Ishikawa (cell line): ENCODE measurements around the gene TBC1D4.

Experiments
- CEBPB ChIP-seq: IDR thresholded peaks from 2 replicates; pipeline ENCODE4 v1.6.1; 2012
- CREB1 ChIP-seq: IDR thresholded peaks from 2 replicates; pipeline ENCODE4 v1.6.1; 2012; ENCODE audit warnings: low read depth
- EGR1 ChIP-seq: IDR thresholded peaks from 2 replicates; pipeline ENCODE4 v1.6.1; 2012
- EP300 ChIP-seq: IDR thresholded peaks from 2 replicates; pipeline ENCODE4 v1.6.1; 2012; ENCODE audit warnings: borderline replicate concordance
- FOXM1 ChIP-seq: IDR thresholded peaks from 2 replicates; pipeline ENCODE4 v1.6.1; 2012; ENCODE audit warnings: low read depth, borderline replicate concordance
- MAX ChIP-seq: IDR thresholded peaks from 2 replicates; pipeline ENCODE4 v1.6.1; 2012
- NFIC ChIP-seq: IDR thresholded peaks from 2 replicates; pipeline ENCODE4 v1.6.1; 2012
- RAD21 ChIP-seq: IDR thresholded peaks from 2 replicates; pipeline ENCODE4 v1.6.1; 2012; ENCODE audit warnings: low read depth
- REST ChIP-seq: IDR thresholded peaks from 2 replicates; pipeline ENCODE4 v1.6.1; 2012; ENCODE audit warnings: low read depth, mild to moderate bottlenecking
- TAF1 ChIP-seq: IDR thresholded peaks from 2 replicates; pipeline ENCODE4 v1.6.1; 2012; ENCODE audit warnings: low read depth, mild to moderate bottlenecking
- TCF12 ChIP-seq: IDR thresholded peaks from 2 replicates; pipeline ENCODE4 v1.6.1; 2012; ENCODE audit warnings: low read depth
- TEAD4 ChIP-seq: IDR thresholded peaks from 2 replicates; pipeline ENCODE4 v1.6.1; 2012
- USF1 ChIP-seq: IDR thresholded peaks from 2 replicates; pipeline ENCODE4 v1.6.1; 2012
- YY1 ChIP-seq: IDR thresholded peaks from 2 replicates; pipeline ENCODE4 v1.6.1; 2012; ENCODE audit warnings: low read depth
- ZBTB7A ChIP-seq: IDR thresholded peaks from 2 replicates; pipeline ENCODE4 v1.6.1; 2012; ENCODE audit warnings: low read depth

The TBC1D4 gene

DNA sequence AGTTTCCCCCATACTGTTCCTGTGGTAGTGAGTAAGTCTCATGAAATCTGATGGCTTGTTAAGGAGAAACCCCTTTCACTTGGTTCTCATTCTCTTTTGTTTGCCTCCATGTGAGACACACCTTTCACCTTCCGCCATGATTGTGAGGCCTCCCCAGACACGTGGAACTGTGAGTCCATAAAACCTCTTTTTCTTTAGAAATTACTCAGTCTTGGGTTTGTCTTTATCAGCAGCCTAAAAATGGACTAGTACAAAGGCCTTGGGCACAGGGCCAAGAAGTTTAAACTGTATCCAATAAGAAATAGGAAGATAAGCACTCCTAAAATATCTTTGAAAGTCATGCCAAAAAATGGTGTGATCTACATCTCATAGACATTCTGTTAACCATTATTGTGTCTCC is 176.9 kb downstream of the TBC1D4 start:
- TF ChIP-seq RAD21 = no peak
- no peak for TF ChIP-seq YY1
- no peak for TF ChIP-seq EGR1
- no peak for TF ChIP-seq EP300
- TF ChIP-seq TAF1 = no peak
- no peak for TF ChIP-seq TCF12
- TF ChIP-seq ZBTB7A = no peak
- TF ChIP-seq FOXM1 = no peak
- no peak for TF ChIP-seq NFIC
- no peak for TF ChIP-seq REST

- no peak for TF ChIP-seq CREB1
- TF ChIP-seq EP300 = no peak
- TF ChIP-seq EGR1 = no peak
- no peak for TF ChIP-seq TEAD4
- TF ChIP-seq TAF1 = no peak
- no peak for TF ChIP-seq REST
Measured at GRCh38 chr13:75303263-75303662, 178.7 kb downstream of the TBC1D4 start.

- TF ChIP-seq MAX (no peak), EP300 (no peak), TEAD4 (no peak), CEBPB (no peak), FOXM1 (no peak), ZBTB7A (no peak), CREB1 (no peak), NFIC (no peak), USF1 (no peak), YY1 (no peak), RAD21 (no peak), TCF12 (no peak), EGR1 (no peak), REST (no peak)
Measured at GRCh38 chr13:75302071-75302698, 179.8 kb downstream of the TBC1D4 start.

DNA sequence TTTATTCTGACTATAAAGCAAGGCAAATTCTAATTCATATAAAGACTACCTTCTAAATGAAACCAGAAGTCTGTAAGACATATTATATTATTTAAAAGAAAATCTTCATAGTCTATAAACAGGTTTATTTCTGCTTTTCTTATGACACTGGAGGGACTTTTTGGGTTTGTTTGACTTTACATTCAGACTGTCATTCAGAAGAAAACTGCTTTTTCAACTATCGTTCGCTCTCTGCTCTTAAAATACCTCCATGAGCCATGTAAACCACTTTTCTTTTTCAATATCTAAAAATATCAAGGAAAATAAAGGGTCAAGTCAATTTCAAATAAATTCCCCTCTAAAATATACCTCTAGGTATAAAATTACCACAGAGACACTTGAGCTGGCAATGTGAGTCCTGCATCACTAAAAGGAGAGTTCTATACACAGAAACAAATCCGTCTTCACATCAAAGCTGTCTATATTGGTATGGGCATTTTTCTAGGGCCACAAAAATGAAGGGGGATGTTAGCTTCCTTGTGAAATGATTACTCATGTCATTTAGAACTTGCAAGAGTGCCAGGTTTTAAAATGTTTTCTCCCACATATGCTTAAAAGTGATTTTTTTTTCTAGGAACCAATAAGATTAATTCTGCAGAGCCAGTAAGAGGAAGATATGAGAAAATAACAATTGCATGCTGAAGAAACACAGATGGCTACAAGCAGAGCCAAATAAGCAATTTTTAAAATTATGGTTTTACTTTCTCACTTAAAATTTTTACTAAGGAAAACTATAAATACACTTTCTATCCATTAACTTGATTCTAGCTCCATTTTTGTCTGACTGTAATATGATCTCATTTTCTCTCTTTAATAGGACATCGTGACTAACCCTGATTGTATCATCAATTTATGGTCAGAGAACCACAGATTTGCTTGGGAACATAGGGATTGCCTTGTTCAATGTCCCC is 181.8 kb downstream of the TBC1D4 start:
- TF ChIP-seq EP300 (no peak), USF1 (no peak), MAX (no peak), RAD21 (no peak), CEBPB (no peak), TAF1 (no peak), ZBTB7A (no peak), TEAD4 (no peak), YY1 (no peak), CREB1 (no peak), EGR1 (no peak), TCF12 (no peak), FOXM1 (no peak), NFIC (no peak), REST (no peak)
